Neutrophil (primary cell): ENCODE data around the gene SKAP1.

Source experiments
- H3K27ac ChIP-seq: fragments of 200-600 bp; sonication (generic); 2 replicates; pipeline ENCODE4 v1.5.1; 2016; ENCODE audit warnings: mild to moderate bottlenecking, moderate library complexity
- H3K27me3 ChIP-seq: fragments of 200-600 bp; sonication (generic); 2 replicates; pipeline ENCODE4 v1.6.0; 2016; ENCODE audit warnings: mild to moderate bottlenecking
- H3K36me3 ChIP-seq: fragments of 200-600 bp; sonication (generic); 2 replicates; pipeline ENCODE4 v1.5.1; 2017
- H3K4me1 ChIP-seq, 2 experiments: fragments of 200-600 bp in 1 of 2; sonication (generic) in 1 of 2; 1 replicate in 1 of 2; 2 replicates in 1 of 2; pipeline versions ENCODE4 v1.5.1 to v1.6.1; 2013 to 2016; ENCODE audit warnings: low read depth in 1 of 2, low read length in 1 of 2, mild to moderate bottlenecking in 1 of 2, moderate library complexity in 1 of 2; ENCODE audit not compliant: control insufficient read depth in 1 of 2, insufficient read depth in 1 of 2
- H3K4me3 ChIP-seq, 2 experiments: fragments of 200-600 bp in 1 of 2; sonication (generic) in 1 of 2; 1 replicate in 1 of 2; 2 replicates in 1 of 2; pipeline ENCODE4 v1.5.1; 2013 to 2016; ENCODE audit warnings: low read depth in 1 of 2, low read length in 1 of 2, mild to moderate bottlenecking in 1 of 2, moderate library complexity in 1 of 2
- H3K9me3 ChIP-seq: fragments of 200-600 bp; sonication (generic); 2 replicates; pipeline ENCODE4 v1.5.1; 2016
- CTCF ChIP-seq: fragments of 200-600 bp; sonication (generic); IDR thresholded peaks from 2 replicates; pipeline ENCODE4 v1.5.1; 2016; ENCODE audit warnings: antibody characterized with exemption

Gene SKAP1

GRCh38 chr17:48406936-48407567 lies 23.0 kb downstream of the SKAP1 start:
- Histone ChIP-seq H3K36me3 (no peaks in the 10 kb centered on the region), H3K27ac (no peak overlapping the region), H3K4me3 (no peak overlapping the region), H3K27me3 (peaks cover 71% of the 10 kb centered on the region), H3K4me1 (no peaks in the 10 kb centered on the region), H3K9me3 (no peaks in the 10 kb centered on the region)
- TF ChIP-seq CTCF: no peak

- TF ChIP-seq CTCF: no peak
- H3K27ac ChIP-seq: no peak overlapping the region
- no peaks in the 10 kb centered on the region for H3K36me3 ChIP-seq
- no peaks in the 10 kb centered on the region for H3K4me1 ChIP-seq
- H3K27me3 ChIP-seq: peaks cover 90% of the 10 kb centered on the region
- H3K4me3 ChIP-seq: no peak overlapping the region
- H3K9me3 ChIP-seq: no peaks in the 10 kb centered on the region
Measured at GRCh38 chr17:48394821-48395220, 35.2 kb downstream of the SKAP1 start.

GRCh38 chr17:48393283-48393682 lies 36.7 kb downstream of the SKAP1 start:
- peaks cover 90% of the 10 kb centered on the region for H3K27me3 ChIP-seq
- TF ChIP-seq CTCF: no peak

GRCh38 chr17:48392857-48393256 lies 37.2 kb downstream of the SKAP1 start:
- no peaks in the 10 kb centered on the region for H3K4me1 ChIP-seq
- TF ChIP-seq CTCF: no peak
- no peak overlapping the region for H3K27ac ChIP-seq
- H3K9me3 ChIP-seq: no peaks in the 10 kb centered on the region
- H3K4me3 ChIP-seq: no peak overlapping the region
- no peaks in the 10 kb centered on the region for H3K36me3 ChIP-seq
- H3K27me3 ChIP-seq: peaks cover 90% of the 10 kb centered on the region

More at GRCh38 chr17:48393283-48393682, 36.7 kb downstream of the SKAP1 start:
- H3K4me3 ChIP-seq: no peak overlapping the region
- H3K36me3 ChIP-seq: no peaks in the 10 kb centered on the region
- H3K27ac ChIP-seq: no peak overlapping the region
- H3K4me1 ChIP-seq: no peaks in the 10 kb centered on the region
- no peaks in the 10 kb centered on the region for H3K9me3 ChIP-seq

GRCh38 chr17:48391444-48391843 lies 38.6 kb downstream of the SKAP1 start:
- Histone ChIP-seq H3K27ac (no peak overlapping the region), H3K27me3 (peaks cover 91% of the 10 kb centered on the region), H3K4me1 (no peaks in the 10 kb centered on the region), H3K36me3 (no peaks in the 10 kb centered on the region), H3K9me3 (no peaks in the 10 kb centered on the region), H3K4me3 (no peak overlapping the region)
- TF ChIP-seq CTCF: no peak
